ENCODE measurements around the gene BSG.

GRCh38 chr19:580274-580835 lies 8.0 kb downstream of the BSG start:
- TF ChIP-seq CTCF (IDR thresholded peaks at IDR 0.05) (no peak), POLR2A (IDR thresholded peaks at IDR 0.05; ENCODE audit: low read depth) (no peak)

Data from esophagus muscularis mucosa (tissue), 3 donors.